Stimulated activated CD4-positive, alpha-beta T cell treated with anti-CD3 and anti-CD28 coated beads, Interleukin-2, amount 100 ng/mL, for 48 hours (primary cell): ENCODE data around the gene TH.

ENCODE experiments used
- DNase-seq, 2 donors: peaks; one replicate each; pipeline ENCODE4 v3.0.0-alpha.2; 2020

TH gene

GRCh38 chr11:2139621-2140337 lies 31.8 kb downstream of the TH start:
- DNase-seq, result no peak

- no peak for DNase-seq
Observed at GRCh38 chr11:2139123-2139521, 32.5 kb downstream of the TH start, which contains the start of gene IGF2. IGF2 (minus strand) TSS chr11:2139389; CDS start chr11:2135523, 3,866 bp downstream.

GRCh38 chr11:2138431-2139122 lies 33.0 kb downstream of the TH start:
- DNase-seq, result no peak

GRCh38 chr11:2138068-2138430 lies 33.6 kb downstream of the TH start:
- no peak for DNase-seq

- no peak for DNase-seq
Observed at GRCh38 chr11:2137202-2138067, 34.2 kb downstream of the TH start.

- DNase-seq, result no peak
Observed at GRCh38 chr11:2136952-2137201, 34.7 kb downstream of the TH start.

GRCh38 chr11:2136209-2136951 lies 35.2 kb downstream of the TH start:
- DNase-seq, result no peak

- no peak for DNase-seq
Observed at GRCh38 chr11:2135648-2136201, 35.9 kb downstream of the TH start.

- no peak for DNase-seq
Observed at GRCh38 chr11:2135018-2135569, 36.5 kb downstream of the TH start.

GRCh38 chr11:2134022-2135010 lies 37.3 kb downstream of the TH start:
- no peak for DNase-seq

GRCh38 chr11:2133241-2134021 lies 38.2 kb downstream of the TH start:
- DNase-seq, result no peak

GRCh38 chr11:2132874-2133240 lies 38.8 kb downstream of the TH start:
- no peak for DNase-seq

- DNase-seq, result no peak
Observed at GRCh38 chr11:2132246-2132645, 39.4 kb downstream of the TH start.

- DNase-seq, result no peak
Observed at GRCh38 chr11:2131371-2132236, 40.0 kb downstream of the TH start.

- DNase-seq, result no peak
Observed at GRCh38 chr11:2130881-2131352, 40.7 kb downstream of the TH start.

- no peak for DNase-seq
Observed at GRCh38 chr11:2129699-2130366, 41.8 kb downstream of the TH start.

- no peak for DNase-seq
Observed at GRCh38 chr11:2129308-2129698, 42.3 kb downstream of the TH start.

- DNase-seq, result no peak
Observed at GRCh38 chr11:2128511-2129307, 42.9 kb downstream of the TH start.
